Inflammatory macrophage treated with lipopolysaccharide for 4 hours (primary cell): ENCODE results near the gene JAK1.

ENCODE experiments used
- DNase-seq: peaks from one replicate; pipeline ENCODE4 v3.0.0-alpha.2; 2020

JAK1 gene

GRCh38 chr1:64979358-64979757 lies 13.0 kb upstream of the JAK1 start:
- no peak for DNase-seq

- no peak for DNase-seq
Measured at GRCh38 chr1:64976361-64976760, 10.0 kb upstream of the JAK1 start.

- DNase-seq = no peak
Measured at GRCh38 chr1:64975740-64976139, 9.4 kb upstream of the JAK1 start.

- DNase-seq = no peak
Measured at GRCh38 chr1:64975127-64975526, 8.8 kb upstream of the JAK1 start.

GRCh38 chr1:64974288-64974825 lies 8.0 kb upstream of the JAK1 start:
- DNase-seq = no peak

- DNase-seq = no peak
Measured at GRCh38 chr1:64973061-64973647, 6.8 kb upstream of the JAK1 start.

GRCh38 chr1:64969305-64970046 lies 3.1 kb upstream of the JAK1 start:
- no peak for DNase-seq

GRCh38 chr1:64967381-64967780 lies 1.0 kb upstream of the JAK1 start:
- DNase-seq = no peak

GRCh38 chr1:64965366-64966157 lies 787 bp downstream of the JAK1 start:
- peak; percentile 61 for DNase-seq

GRCh38 chr1:64963466-64963865 lies 2.9 kb downstream of the JAK1 start:
- no peak for DNase-seq

GRCh38 chr1:64962441-64962840 lies 3.9 kb downstream of the JAK1 start:
- no peak for DNase-seq

GRCh38 chr1:64961923-64962322 lies 4.4 kb downstream of the JAK1 start:
- no peak for DNase-seq

- peak; percentile 59 for DNase-seq
Measured at GRCh38 chr1:64960731-64961130, 5.6 kb downstream of the JAK1 start.

- no peak for DNase-seq
Measured at GRCh38 chr1:64959986-64960385, 6.4 kb downstream of the JAK1 start.

- peak; percentile 84 for DNase-seq
Measured at GRCh38 chr1:64956733-64957441, 9.5 kb downstream of the JAK1 start.

GRCh38 chr1:64956010-64956640 lies 10.2 kb downstream of the JAK1 start:
- DNase-seq = peak; percentile 52

- DNase-seq = no peak
Measured at GRCh38 chr1:64955097-64956009, 11.0 kb downstream of the JAK1 start.

GRCh38 chr1:64953241-64953640 lies 13.1 kb downstream of the JAK1 start:
- no peak for DNase-seq

GRCh38 chr1:64950284-64950809 lies 16.0 kb downstream of the JAK1 start:
- DNase-seq = no peak

GRCh38 chr1:64948905-64949833 lies 17.2 kb downstream of the JAK1 start:
- DNase-seq = peak; percentile 46
